OCI-LY3 (cell line): ENCODE data around the gene C17orf58.
"Not testable (repeated sequence)": the region's sequence is repeated elsewhere in the genome, so short reads cannot be mapped to it uniquely, and the experiment has no call there.

Experiments
- H2AFZ ChIP-seq: fragments of 200-600, 300-600 bp; shearing (Covaris generic); 2 replicates; pipeline ENCODE4 v1.6.0; 2014; ENCODE audit warnings: antibody characterized with exemption, low read depth, low read length
- H3K27ac ChIP-seq: fragments of 200-600, 300-600 bp; sonication (generic); 2 replicates; pipeline ENCODE4 v1.5.1; 2014; ENCODE audit warnings: mild to moderate bottlenecking, low read length, moderate library complexity, mixed read lengths
- H3K27me3 ChIP-seq: fragments of 200-600, 300-600 bp; sonication (generic); 2 replicates; pipeline ENCODE4 v1.6.1; 2014; ENCODE audit warnings: low read depth, low read length, mixed read lengths
- H3K36me3 ChIP-seq: fragments of 200-600, 300-600 bp; sonication (generic); replicated peaks from 2 replicates; pipeline ENCODE3; 2014; ENCODE audit warnings: low read depth, low read length, mixed read lengths
- H3K4me1 ChIP-seq: fragments of 300-600, 200-600 bp; sonication (generic); 2 replicates; pipeline ENCODE4 v1.6.1; 2014; ENCODE audit warnings: low read length, mixed read lengths
- H3K4me2 ChIP-seq: fragments of 200-600, 300-600 bp; sonication (generic); 2 replicates; pipeline ENCODE4 v1.6.1; 2014; ENCODE audit warnings: low read length, mixed read lengths
- H3K4me3 ChIP-seq: fragments of 300-600, 200-600 bp; sonication (generic); 2 replicates; pipeline ENCODE4 v1.5.1; 2014; ENCODE audit warnings: antibody characterized with exemption, mild to moderate bottlenecking, low read length, moderate library complexity
- H3K79me2 ChIP-seq: fragments of 300-600, 200-600 bp; shearing (Covaris generic); 2 replicates; pipeline ENCODE4 v1.6.1; 2014; ENCODE audit warnings: mild to moderate bottlenecking, low read length, mixed read lengths
- H3K9ac ChIP-seq: fragments of 300-600, 200-600 bp; shearing (Covaris generic); 2 replicates; pipeline ENCODE4 v1.6.0; 2014; ENCODE audit warnings: mild to moderate bottlenecking, low read length, moderate library complexity
- H3K9me3 ChIP-seq: fragments of 200-600, 300-600 bp; shearing (Covaris generic); 2 replicates; pipeline ENCODE4 v1.6.1; 2014; ENCODE audit warnings: low read length, mixed read lengths; ENCODE audit not compliant: insufficient read depth
- H4K20me1 ChIP-seq: fragments of 200-600, 300-600 bp; sonication (generic); 2 replicates; pipeline ENCODE4 v1.6.1; 2016; ENCODE audit warnings: low read length, mixed read lengths; ENCODE audit not compliant: insufficient read depth
- CTCF ChIP-seq: fragments of 200-600, 300-600 bp; sonication (generic); IDR thresholded peaks from 2 replicates; pipeline ENCODE4 v1.5.1; 2014; ENCODE audit warnings: antibody characterized with exemption, low read length, low read depth
- EZH2phosphoT487 ChIP-seq: fragments of 200-600 bp; shearing (Covaris generic); IDR thresholded peaks from 2 replicates; pipeline ENCODE4 v1.6.1; 2018; ENCODE audit warnings: antibody characterized with exemption, mixed run types, low read depth

The C17orf58 gene

GRCh38 chr17:67996301-67997171, at the start of gene C17orf58:
Gene C17orf58, minus strand, starts transcription at chr17:67996469. Its CDS starts 271 bp downstream, at chr17:67996198.
- not testable (repeated sequence) for H3K79me2 ChIP-seq, H3K9me3 ChIP-seq, H3K27ac ChIP-seq, H4K20me1 ChIP-seq, H3K36me3 ChIP-seq
- peak within 1 kb of the TSS; percentile 100 for H3K4me2 ChIP-seq
- H3K4me3 ChIP-seq, result peak within 1 kb of the TSS; percentile 94
- peak within 1 kb of the TSS; percentile 53 for H3K9ac ChIP-seq
- peak within 1 kb of the TSS; percentile 54; the same call in 1 of the 2 replicates for H2AFZ ChIP-seq
- H3K27me3 ChIP-seq, result peaks cover 17% of the 10 kb centered on the region
- peaks cover 22% of the 10 kb centered on the region for H3K4me1 ChIP-seq

- no peaks in the 10 kb centered on the region for H3K9me3 ChIP-seq
- H3K4me1 ChIP-seq, result peaks cover 15% of the 10 kb centered on the region
- peaks cover 38% of the 10 kb centered on the region for H3K36me3 ChIP-seq
- peak overlapping the region; percentile 87 for H3K4me2 ChIP-seq
- H3K27me3 ChIP-seq, result no peaks in the 10 kb centered on the region
- H3K9ac ChIP-seq, result peak overlapping the region; percentile 90
- TF ChIP-seq EZH2phosphoT487, result no peak
- no peak for TF ChIP-seq CTCF
- H3K27ac ChIP-seq, result peak overlapping the region; percentile 73
- peaks cover 5% of the 10 kb centered on the region for H4K20me1 ChIP-seq
- peaks cover 37% of the 10 kb centered on the region for H3K79me2 ChIP-seq
- H3K4me3 ChIP-seq, result peak overlapping the region; percentile 92
- H2AFZ ChIP-seq, result no peak overlapping the region
Measured at GRCh38 chr17:68036304-68037147, 40.3 kb upstream of the C17orf58 start.

GRCh38 chr17:68035523-68036303, 39.4 kb upstream of the C17orf58 start, which contains the start of gene KPNA2:
Gene KPNA2, plus strand, starts transcription at chr17:68035735. Its CDS starts 1,398 bp downstream, at chr17:68037133.
- TF ChIP-seq CTCF, result no peak
- TF ChIP-seq EZH2phosphoT487, result no peak
- no peaks in the 10 kb centered on the region; the same call in none of the 2 replicates for H4K20me1 ChIP-seq

GRCh38 chr17:68035131-68035522, 38.9 kb upstream of the C17orf58 start:
- Histone ChIP-seq H3K4me2 (peak overlapping the region; percentile 76), H3K36me3 (peaks cover 24% of the 10 kb centered on the region), H3K27me3 (no peaks in the 10 kb centered on the region), H3K79me2 (peaks cover 37% of the 10 kb centered on the region), H3K9me3 (no peaks in the 10 kb centered on the region), H3K27ac (no peak overlapping the region), H3K9ac (peak overlapping the region; percentile 59), H2AFZ (0 out of 2 replicates have a peak overlapping the region, but pooled peaks have one; percentile 47), H3K4me3 (peak overlapping the region; percentile 71), H4K20me1 (no peaks in the 10 kb centered on the region; the same call in none of the 2 replicates), H3K4me1 (peaks cover 15% of the 10 kb centered on the region)
- TF ChIP-seq CTCF (no peak), EZH2phosphoT487 (no peak)

More at GRCh38 chr17:68035523-68036303, 39.4 kb upstream of the C17orf58 start, which contains the start of gene KPNA2:
- Histone ChIP-seq H3K9ac (peak within 1 kb of the TSS; percentile 90), H2AFZ (peak within 1 kb of the TSS; percentile 47; the same call in 1 of the 2 replicates), H3K27me3 (no peaks in the 10 kb centered on the region), H3K4me1 (peaks cover 15% of the 10 kb centered on the region), H3K79me2 (peaks cover 37% of the 10 kb centered on the region), H3K27ac (peak within 1 kb of the TSS; percentile 73), H3K4me3 (peak within 1 kb of the TSS; percentile 92), H3K9me3 (no peaks in the 10 kb centered on the region), H3K4me2 (peak within 1 kb of the TSS; percentile 87), H3K36me3 (peaks cover 30% of the 10 kb centered on the region)
